HepG2 (cell line): ENCODE results near the gene GDF15. TPM values are rescaled to one million over a fixed set of nuclear protein-coding genes. Genes with fewer than 3 reads are reported as not detected.

Experiments used
- ATAC-seq: fragments of 200-7000 bp; cut with Tn5 transposase; 3 replicates; pipeline ENCODE4 v1.9.1; 2020; ENCODE audit warnings: mild to moderate bottlenecking, moderate library complexity
- BruUV-seq: library from RNA; stranded (reverse); fragments of 400-500 nt; replicated peaks from 2 replicates; lab custom pipeline; 2021; lab: Mats Ljungman, UMichigan
- CTCF ChIA-PET: fragments of 300-600 bp; formaldehyde crosslinking; extraction: SDS; loops from one replicate; lab custom pipeline; 2021; ENCODE audit warnings: low total read pairs, inconsistent platforms, low intra/inter-chr PET ratio; lab: Yijun Ruan, JAX
- POLR2A ChIA-PET: fragments of 350-600 bp; sonication (Branson Sonifier 250); formaldehyde crosslinking; loops from one replicate; lab custom pipeline; 2020; ENCODE audit warnings: antibody characterized with exemption, inconsistent platforms; lab: Yijun Ruan, JAX
- DNase-seq: peaks from one replicate; pipeline ENCODE4 v3.0.0-alpha.2; 2015; ENCODE audit warnings: low spot score
- FAIRE-seq: peaks from 3 replicates; lab custom pipeline; 2011; peaks lifted over from hg19 to GRCh38; lab: Jason Lieb, UNC
- H2AFZ ChIP-seq: one replicate; pipeline ENCODE4 v1.6.1; 2011; ENCODE audit warnings: low read length, inconsistent platforms
- H3K27ac ChIP-seq: fragments of 300-600 bp; 3 replicates; pipeline ENCODE4 v1.8.0; 2011; ENCODE audit warnings: mixed run types, mild to moderate bottlenecking, mixed read lengths, low read length, inconsistent platforms; ENCODE audit not compliant: insufficient read depth; ENCODE audit errors: extremely low read length
- H3K27me3 ChIP-seq, 2 experiments: fragments of 200-600 bp in 1 of 2; 2 replicates in 1 of 2; 3 replicates in 1 of 2; pipeline versions ENCODE4 v1.6.0 to v1.8.0; 2011; ENCODE audit warnings: low read length in 2 of 2, mild to moderate bottlenecking in 2 of 2, moderate library complexity in 2 of 2, inconsistent platforms in 1 of 2; ENCODE audit not compliant: insufficient read depth in 2 of 2, control insufficient read depth in 1 of 2
- H3K36me3 ChIP-seq, 2 experiments: fragments of 200-600 bp in 1 of 2; replicated peaks in 1 of 2; 2 replicates in 1 of 2; 3 replicates in 1 of 2; pipeline versions ENCODE4 v1.5.1 to v1.8.0; 2011; ENCODE audit warnings: low read length in 2 of 2, inconsistent platforms in 1 of 2; ENCODE audit not compliant: insufficient read depth in 2 of 2, control insufficient read depth in 1 of 2
- H3K4me1 ChIP-seq: 2 replicates; pipeline ENCODE4 v1.5.1; 2012; ENCODE audit warnings: low read length, inconsistent platforms; ENCODE audit not compliant: insufficient read depth
- H3K4me2 ChIP-seq: 2 replicates; pipeline ENCODE4 v1.6.0; 2011; ENCODE audit warnings: low read depth, low read length, inconsistent platforms
- H3K4me3 ChIP-seq, 3 experiments: fragments of 200-600 bp in 1 of 3; sonication (generic), shearing (Covaris generic) in 1 of 3; replicated peaks in 1 of 3; 2 replicates each; pipeline ENCODE4 v1.5.1; 2011 to 2016; ENCODE audit warnings: low read length in 3 of 3, inconsistent platforms in 2 of 3, low read depth in 2 of 3, mild to moderate bottlenecking in 2 of 3, control low read depth in 1 of 3, mixed read lengths in 1 of 3; ENCODE audit not compliant: insufficient read depth in 1 of 3
- H3K79me2 ChIP-seq: one replicate; pipeline ENCODE4 v1.6.1; 2011; ENCODE audit warnings: low read length, inconsistent platforms; ENCODE audit not compliant: insufficient read depth
- H3K9ac ChIP-seq: 2 replicates; pipeline ENCODE4 v1.6.0; 2011; ENCODE audit warnings: mild to moderate bottlenecking, low read depth, low read length, inconsistent platforms; ENCODE audit not compliant: insufficient read depth
- H3K9me3 ChIP-seq: 2 replicates; pipeline ENCODE4 v1.5.1; 2012; ENCODE audit warnings: mild to moderate bottlenecking, low read length
- H4K20me1 ChIP-seq: 2 replicates; pipeline ENCODE4 v1.6.0; 2011; ENCODE audit warnings: inconsistent platforms, mild to moderate bottlenecking, low read length, moderate library complexity; ENCODE audit not compliant: insufficient read depth
- CEBPB ChIP-seq: IDR thresholded peaks from 2 replicates; pipeline ENCODE4 v1.6.1; 2011; ENCODE audit warnings: low read depth, low read length, improper control_type of control experiment, borderline replicate concordance
- CEBPG ChIP-seq: IDR thresholded peaks from 2 replicates; pipeline ENCODE4 v1.6.1; 2016
- NCOA2 ChIP-seq: sonication (generic); formaldehyde crosslinking; IDR thresholded peaks from 2 replicates; pipeline ENCODE4 v1.8.0; 2022; ENCODE audit warnings: inconsistent platforms
- TOPORS ChIP-seq: sonication (generic); formaldehyde crosslinking; IDR thresholded peaks from 2 replicates; pipeline ENCODE4 v1.8.0; 2023; ENCODE audit warnings: mild to moderate bottlenecking, missing genetic modification reagents
- ZNF20 ChIP-seq: sonication (generic); formaldehyde crosslinking; IDR thresholded peaks from 2 replicates; pipeline ENCODE4 v1.4.0; 2020; ENCODE audit warnings: mild to moderate bottlenecking, moderate library complexity, missing genetic modification reagents
- ZNF33B ChIP-seq: sonication (generic); formaldehyde crosslinking; IDR thresholded peaks from 2 replicates; pipeline ENCODE4 v1.5.1; 2020; ENCODE audit warnings: mild to moderate bottlenecking, missing genetic modification reagents
- ZNF350 ChIP-seq: sonication (generic); formaldehyde crosslinking; IDR thresholded peaks from 2 replicates; pipeline ENCODE4 v1.4.0; 2020; ENCODE audit warnings: mild to moderate bottlenecking, low read depth, missing genetic modification reagents, borderline replicate concordance
- ZNF563 ChIP-seq: sonication (generic); formaldehyde crosslinking; IDR thresholded peaks from 2 replicates; pipeline ENCODE4 v1.8.0; 2022; ENCODE audit warnings: mild to moderate bottlenecking, moderate library complexity, missing genetic modification reagents
- ZNF770 ChIP-seq: sonication (generic); formaldehyde crosslinking; IDR thresholded peaks from 2 replicates; pipeline ENCODE4 v1.5.0; 2020; ENCODE audit warnings: mild to moderate bottlenecking, missing genetic modification reagents
- ZNF780A ChIP-seq: sonication (generic); formaldehyde crosslinking; IDR thresholded peaks from 2 replicates; pipeline ENCODE4 v1.8.0; 2022; ENCODE audit warnings: mild to moderate bottlenecking, missing genetic modification reagents, moderate library complexity
- ZNF792 ChIP-seq: IDR thresholded peaks from 2 replicates; pipeline ENCODE4 v1.6.1; 2016
- WGBS: methylation state at CpG from one replicate; pipeline ENCODE4 v1.1.6; 2017; ENCODE audit warnings: low lambda C conversion rate; 5-methylcytosine and 5-hydroxymethylcytosine counted together
- in situ Hi-C: cut with HindIII; loops from 2 replicates; pipeline ENCODE4 v1.10.0; 2017; ENCODE audit warnings: low pct_unique_long_range_greater_than_20kb; ENCODE audit not compliant: extremely low pct_ligation_motif_present
- intact Hi-C: fragments of 100-400 bp; cut with micrococcal nuclease; formaldehyde crosslinking; loops from one replicate; pipeline ENCODE4 v1.10.0; 2022; ENCODE audit not compliant: unreplicated experiment
- polyA plus RNA-seq, 8 experiments: library from polyadenylated mRNA; depleted of rRNA in 3 of 8; stranded (reverse) in 7 of 8; unstranded in 1 of 8; fragments of >200 nt; fragmentation: Illumina TruSeq in 4 of 8; extraction: Trizol in 4 of 8; gene quantifications; 2 replicates each; pipeline versions ENCODE4 v1.2.1 to v1.2.3, GENCODE V29; 2011 to 2016; ENCODE audit warnings: low read depth in 4 of 8, missing spikeins in 1 of 8, mixed read lengths in 1 of 8; ENCODE audit not compliant: insufficient read depth in 1 of 8
- total RNA-seq, 5 experiments: library from RNA; depleted of rRNA; stranded (reverse); fragments of >200 nt; fragmentation: Illumina TruSeq; extraction: Trizol; gene quantifications; 2 replicates each; pipeline ENCODE4 v1.2.3, GENCODE V29; 2016; ENCODE audit warnings: low read depth in 1 of 5

The GDF15 gene
- total and polyA plus RNA-seq, 2 of the 13 experiments (the other 11 are each of a cell fraction or from before 2014, with no cell fraction given): 146 to 422 TPM

- FAIRE-seq: no peak
- ChIA-PET POLR2A (interaction anchor here (0.6 kb wide), 1 partner anchor 38 kb away, joined by 3 read pairs; no protein-coding TSS in a partner anchor), CTCF (interaction anchor here (3.2 kb wide), 1 partner anchor 58 kb away, joined by 31 read pairs; no protein-coding TSS in a partner anchor)
- Histone ChIP-seq H2AFZ (no peak overlapping the region), H3K4me2 (no peak overlapping the region), H3K4me3 (no peak overlapping the region), H3K36me3 (peaks cover 12 to 27% of the 10 kb centered on the region in 2 experiments), H3K27ac (no peak overlapping the region), H3K79me2 (peaks cover 7% of the 10 kb centered on the region), H3K9me3 (no peaks in the 10 kb centered on the region), H3K9ac (no peak overlapping the region), H3K4me1 (peaks cover 26% of the 10 kb centered on the region), H4K20me1 (peaks cover 2% of the 10 kb centered on the region; the same call in 1 of the 2 replicates), H3K27me3 (no peaks in the 10 kb centered on the region)
- in situ Hi-C loops (no loop called here), intact Hi-C loops (no loop called here)
- no TSS peak for BruUV-seq
- no peak for TF ChIP-seq NCOA2 (CRISPR knock-in tag)
- WGBS: 92% methylated on average over 7 of the region's 7 CpGs
- no peak for ATAC-seq
- DNase-seq: no peak
Observed at GRCh38 chr19:18351544-18351943, 34.4 kb upstream of the GDF15 start.

GRCh38 chr19:18353378-18354005 lies 32.5 kb upstream of the GDF15 start:
- peaks cover 2% of the 10 kb centered on the region; the same call in 1 of the 2 replicates for H4K20me1 ChIP-seq
- ATAC-seq: no peak
- peaks cover 43% of the 10 kb centered on the region for H3K4me1 ChIP-seq
- in situ Hi-C loops: no loop called here
- no peak overlapping the region for H3K27ac ChIP-seq
- intact Hi-C loops: no loop called here
- no peak for DNase-seq
- H2AFZ ChIP-seq: no peak overlapping the region
- no peaks in the 10 kb centered on the region; a peak in 1 of 5 replicates for H3K27me3 ChIP-seq
- no TSS peak for BruUV-seq
- peaks cover 20 to 40% of the 10 kb centered on the region in 2 experiments for H3K36me3 ChIP-seq
- TF ChIP-seq TOPORS (CRISPR knock-in tag): no peak
- TF ChIP-seq CEBPG: 0 out of 2 replicates have a peak, but pooled peaks have one; percentile 24
- TF ChIP-seq ZNF33B (CRISPR knock-in tag): no peak
- no peak for TF ChIP-seq ZNF563 (CRISPR knock-in tag)
- no peak for TF ChIP-seq ZNF20 (CRISPR knock-in tag)
- no peak for TF ChIP-seq ZNF350 (CRISPR knock-in tag)
- no peak for TF ChIP-seq ZNF780A (CRISPR knock-in tag)
- TF ChIP-seq ZNF792 (CRISPR knock-in tag): no peak
- peak; percentile 7; the same call in 1 of the 2 replicates for TF ChIP-seq ZNF770 (CRISPR knock-in tag)
- peak; percentile 86 for TF ChIP-seq CEBPB
- H3K4me3 ChIP-seq: no peak overlapping the region
- H3K79me2 ChIP-seq: peaks cover 5% of the 10 kb centered on the region
- ChIA-PET CTCF (no interaction called here), POLR2A (interaction anchor here (1.2 to 1.5 kb wide), 4 partner anchors 10 to 35 kb away, joined by 3 to 5 read pairs (median 4); partner anchors contain the start of gene GDF15)
- H3K9me3 ChIP-seq: no peaks in the 10 kb centered on the region
- no peak overlapping the region for H3K4me2 ChIP-seq
- no peak for FAIRE-seq
- no peak overlapping the region for H3K9ac ChIP-seq
- 96% methylated on average over 8 of the region's 8 CpGs for WGBS
